Measurements from ENCODE around the gene SLC24A3. TPM values are rescaled to one million over a fixed set of nuclear protein-coding genes. Genes with fewer than 3 reads are reported as not detected.

SLC24A3 gene
- total and polyA plus RNA-seq, 2 of the 13 experiments (the other 11 are each of a cell fraction or from before 2014, with no cell fraction given), result not detected

- no peaks in the 10 kb centered on the region for H4K20me1 ChIP-seq (ENCODE audit: insufficient read depth, low read length)
- BruUV-seq (replicated peaks), result no TSS peak
- intact Hi-C loops (cut with micrococcal nuclease; ENCODE audit: unreplicated experiment) (no loop called here), in situ Hi-C loops (cut with HindIII; ENCODE audit: extremely low pct_ligation_motif_present, low pct_unique_long_range_greater_than_20kb) (no loop called here)
- H3K9me3 ChIP-seq (ENCODE audit: low read length), result peaks cover 9% of the 10 kb centered on the region; the same call in 1 of the 2 replicates
- H3K4me1 ChIP-seq (ENCODE audit: insufficient read depth, low read length), result no peaks in the 10 kb centered on the region
- H3K79me2 ChIP-seq (ENCODE audit: insufficient read depth, low read length), result no peaks in the 10 kb centered on the region
- H3K9ac ChIP-seq (ENCODE audit: insufficient read depth, low read depth, low read length), result no peak overlapping the region
- no peak for TF ChIP-seq DPF2 (CRISPR knock-in tag; IDR thresholded peaks at IDR 0.05; ENCODE audit: borderline replicate concordance, low read depth)
- TF ChIP-seq SOX5 (CRISPR knock-in tag; IDR thresholded peaks at IDR 0.05; ENCODE audit: borderline replicate concordance), result no peak
- no peak for TF ChIP-seq ZNF670 (CRISPR knock-in tag; IDR thresholded peaks at IDR 0.05; ENCODE audit: borderline replicate concordance)
- TF ChIP-seq CEBPB (IDR thresholded peaks at IDR 0.05; ENCODE audit: borderline replicate concordance, low read depth, low read length), result peak; percentile 94
- TF ChIP-seq CEBPG (CRISPR knock-in tag; IDR thresholded peaks at IDR 0.05), result 0 out of 2 replicates have a peak, but pooled peaks have one; percentile 23
- H2AFZ ChIP-seq (ENCODE audit: low read length), result no peak overlapping the region
- H3K36me3 ChIP-seq (replicated peaks in 1 of 2; ENCODE audit: control insufficient read depth in 1 of 2, insufficient read depth in 2 of 2, low read length in 2 of 2), result no peaks in the 10 kb centered on the region
- H3K4me3 ChIP-seq (replicated peaks in 1 of 3; ENCODE audit: insufficient read depth in 1 of 3, low read depth in 2 of 3, low read length in 3 of 3), result no peak overlapping the region
- no peak overlapping the region for H3K27ac ChIP-seq (ENCODE audit: extremely low read length, insufficient read depth, low read length)
- 53% methylated on average over 9 of the region's 9 CpGs for WGBS (ENCODE audit: low lambda C conversion rate)
- POLR2A ChIA-PET, result no interaction called here
- CTCF ChIA-PET (ENCODE audit: low intra/inter-chr PET ratio, low total read pairs), result no interaction called here
- peaks cover 0 to 13% of the 10 kb centered on the region in 2 experiments; a peak in 1 of 5 replicates for H3K27me3 ChIP-seq (ENCODE audit: control insufficient read depth in 1 of 2, insufficient read depth in 2 of 2, low read length in 2 of 2)
- ATAC-seq, result no peak
- DNase-seq (ENCODE audit: low spot score), result no peak
- FAIRE-seq, result no peak
- no peak overlapping the region for H3K4me2 ChIP-seq (ENCODE audit: low read depth, low read length)
Measured at GRCh38 chr20:19742974-19743639, 530.7 kb downstream of the SLC24A3 start.

GRCh38 chr20:19743640-19743995 is 531.2 kb downstream of the SLC24A3 start:
- intact Hi-C loops (cut with micrococcal nuclease; ENCODE audit: unreplicated experiment) (no loop called here), in situ Hi-C loops (cut with HindIII; ENCODE audit: extremely low pct_ligation_motif_present, low pct_unique_long_range_greater_than_20kb) (no loop called here)
- no peaks in the 10 kb centered on the region for H3K36me3 ChIP-seq (replicated peaks in 1 of 2; ENCODE audit: control insufficient read depth in 1 of 2, insufficient read depth in 2 of 2, low read length in 2 of 2)
- H3K9me3 ChIP-seq (ENCODE audit: low read length), result peaks cover 9% of the 10 kb centered on the region; the same call in 1 of the 2 replicates
- FAIRE-seq (no peak), ATAC-seq (no peak), DNase-seq (ENCODE audit: low spot score) (no peak)
- peaks cover 0 to 13% of the 10 kb centered on the region in 2 experiments; a peak in 1 of 5 replicates for H3K27me3 ChIP-seq (ENCODE audit: control insufficient read depth in 1 of 2, insufficient read depth in 2 of 2, low read length in 2 of 2)
- TF ChIP-seq BRD4 (CRISPR knock-in tag; IDR thresholded peaks at IDR 0.05) (no peak), MAFK (conservative IDR thresholded peaks at IDR 0.05 in 1 of 2, IDR thresholded peaks at IDR 0.05 in 1 of 2; ENCODE audit: low read length in 2 of 2) (no peak), ATF7-NPFF (CRISPR knock-in tag; IDR thresholded peaks at IDR 0.05; ENCODE audit: low read depth) (no peak), PAX8 (CRISPR knock-in tag; IDR thresholded peaks at IDR 0.05; ENCODE audit: borderline replicate concordance) (no peak), HNRNPH1 (optimal IDR thresholded peaks at IDR 0.05; ENCODE audit: low read depth, low read length) (no peak), MTF1 (CRISPR knock-in tag; IDR thresholded peaks at IDR 0.05) (no peak)
- POLR2A ChIA-PET, result no interaction called here
- H3K4me1 ChIP-seq (ENCODE audit: insufficient read depth, low read length), result no peaks in the 10 kb centered on the region
- no peak overlapping the region for H2AFZ ChIP-seq (ENCODE audit: low read length)
- H3K27ac ChIP-seq (ENCODE audit: extremely low read length, insufficient read depth, low read length), result no peak overlapping the region
- no TSS peak for BruUV-seq (replicated peaks)
- H3K9ac ChIP-seq (ENCODE audit: insufficient read depth, low read depth, low read length), result no peak overlapping the region
- CTCF ChIA-PET (ENCODE audit: low intra/inter-chr PET ratio, low total read pairs), result no interaction called here
- H3K4me3 ChIP-seq (replicated peaks in 1 of 3; ENCODE audit: insufficient read depth in 1 of 3, low read depth in 2 of 3, low read length in 3 of 3), result no peak overlapping the region
- no peaks in the 10 kb centered on the region for H3K79me2 ChIP-seq (ENCODE audit: insufficient read depth, low read length)
- WGBS (ENCODE audit: low lambda C conversion rate), result 0% methylated on average over 1 of the region's 1 CpG
- no peak overlapping the region for H3K4me2 ChIP-seq (ENCODE audit: low read depth, low read length)
- no peaks in the 10 kb centered on the region for H4K20me1 ChIP-seq (ENCODE audit: insufficient read depth, low read length)
